EL (cell line): ENCODE data around the gene CHD2.

Experiments used
- DNase-seq: peaks from one replicate; pipeline ENCODE4 v3.0.0-alpha.2; 2016

Gene CHD2

GRCh38 chr15:92963794-92964193, 63.7 kb downstream of the CHD2 start:
- no peak for DNase-seq

- DNase-seq: peak; percentile 2
Observed at GRCh38 chr15:92968926-92969651, 69.0 kb downstream of the CHD2 start.

DNA sequence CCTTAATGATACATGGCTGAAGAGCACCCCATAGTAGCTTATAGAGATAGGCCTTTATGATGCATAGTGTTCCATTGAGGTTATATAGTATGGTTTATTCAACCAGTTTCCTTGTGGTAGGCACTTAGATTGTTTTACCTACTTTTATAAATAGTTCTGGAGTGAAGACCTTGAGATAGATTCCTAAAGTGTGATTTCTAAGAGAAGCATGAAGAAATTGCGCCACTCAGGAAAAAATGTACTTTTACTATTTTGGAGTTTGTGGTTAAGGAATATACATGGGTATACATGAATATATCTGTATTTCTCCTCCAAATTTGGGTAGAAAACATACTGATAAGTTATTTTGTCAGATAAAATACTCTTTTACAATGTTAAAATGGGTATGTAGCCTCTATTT, 70.5 kb downstream of the CHD2 start:
- DNase-seq: peak; percentile 7

DNA sequence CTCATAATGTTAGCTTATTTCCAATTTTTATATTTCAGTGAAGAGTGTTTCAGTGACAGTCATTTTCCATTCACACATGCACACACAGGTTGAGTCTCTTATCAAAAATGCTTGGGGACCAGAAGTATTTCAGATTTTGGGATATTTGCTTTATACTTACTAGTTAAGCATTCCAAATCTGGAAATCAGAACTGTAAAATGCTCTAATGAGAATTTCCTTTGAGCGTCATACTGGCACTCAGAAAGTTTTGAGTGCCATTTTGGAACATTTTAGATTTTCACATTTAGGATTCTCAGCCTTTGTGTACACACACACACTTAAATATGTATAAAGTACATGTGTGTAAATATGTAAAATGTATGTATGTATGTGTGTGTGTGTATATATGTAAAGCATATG, 71.0 kb downstream of the CHD2 start:
- DNase-seq: no peak

- DNase-seq: no peak
Observed at GRCh38 chr15:92971713-92972112, 71.6 kb downstream of the CHD2 start.

- DNase-seq: no peak
Observed at GRCh38 chr15:92974183-92974915, 74.2 kb downstream of the CHD2 start.

DNA sequence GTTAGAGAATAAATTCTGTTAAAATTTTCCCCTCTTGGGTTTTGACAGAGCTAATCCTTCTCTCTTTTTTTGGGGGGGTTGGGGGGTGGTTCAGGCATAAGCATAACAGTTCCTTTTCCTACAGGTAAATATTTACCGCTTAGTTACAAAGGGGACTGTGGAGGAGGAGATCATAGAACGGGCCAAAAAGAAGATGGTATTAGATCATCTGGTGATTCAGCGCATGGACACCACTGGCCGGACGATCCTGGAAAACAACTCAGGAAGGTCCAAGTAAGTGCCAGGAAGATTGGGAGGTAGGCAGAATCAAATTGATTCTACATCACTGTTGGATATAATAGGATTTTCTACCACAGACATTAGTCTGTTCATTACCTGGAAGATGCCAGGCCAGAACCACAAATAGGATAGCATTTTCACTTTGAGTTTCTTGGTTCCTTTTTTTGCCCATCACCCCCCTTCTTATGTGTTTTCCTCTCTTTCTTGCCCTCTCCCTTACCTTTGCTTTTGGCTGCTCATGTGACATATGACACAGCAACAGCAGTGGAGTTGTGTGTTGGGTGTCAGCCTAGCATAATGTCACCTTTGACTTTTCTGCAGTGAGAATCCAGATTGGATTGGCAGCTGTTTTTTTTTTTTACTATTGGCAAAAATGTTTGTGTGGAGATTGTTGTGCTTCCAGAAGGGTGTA, 79.0 kb downstream of the CHD2 start:
- no peak for DNase-seq

DNA sequence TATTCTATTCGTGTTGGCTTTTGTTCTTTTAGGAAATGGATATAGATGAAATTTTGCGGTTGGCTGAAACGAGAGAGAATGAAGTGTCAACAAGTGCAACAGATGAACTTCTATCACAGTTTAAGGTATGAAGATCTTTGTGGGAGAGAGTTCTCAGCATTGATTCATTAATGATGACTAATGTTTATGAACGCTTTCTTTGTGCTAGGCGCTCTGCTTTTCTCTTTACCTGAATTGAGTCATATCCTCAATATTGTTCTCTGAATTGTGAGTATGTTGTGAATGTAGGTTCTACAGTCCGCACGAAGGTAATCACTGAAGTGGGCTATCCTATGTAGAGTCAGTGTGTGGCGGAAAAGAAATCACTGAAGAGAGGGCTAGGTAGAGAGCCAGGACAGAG, 81.2 kb downstream of the CHD2 start:
- no peak for DNase-seq

DNA sequence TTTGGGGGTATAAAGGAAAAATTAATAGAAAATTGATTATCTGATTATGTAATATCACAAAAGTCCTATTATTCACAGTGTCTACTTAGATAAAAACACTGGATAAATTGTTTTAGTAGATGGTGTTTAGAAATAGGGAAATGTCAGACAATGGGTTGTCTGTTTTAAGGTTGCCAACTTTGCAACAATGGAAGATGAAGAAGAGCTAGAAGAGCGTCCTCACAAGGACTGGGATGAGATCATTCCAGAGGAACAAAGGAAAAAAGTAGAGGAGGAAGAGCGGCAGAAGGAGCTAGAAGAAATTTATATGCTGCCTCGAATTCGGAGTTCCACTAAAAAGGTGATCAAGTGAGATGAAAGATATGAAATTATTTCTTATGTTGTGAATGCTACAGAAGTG, 84.0 kb downstream of the CHD2 start:
- no peak for DNase-seq

GRCh38 chr15:92989470-92989869, 89.3 kb downstream of the CHD2 start:
- DNase-seq: no peak

GRCh38 chr15:92990031-92990430, 89.9 kb downstream of the CHD2 start:
- DNase-seq: no peak

DNA sequence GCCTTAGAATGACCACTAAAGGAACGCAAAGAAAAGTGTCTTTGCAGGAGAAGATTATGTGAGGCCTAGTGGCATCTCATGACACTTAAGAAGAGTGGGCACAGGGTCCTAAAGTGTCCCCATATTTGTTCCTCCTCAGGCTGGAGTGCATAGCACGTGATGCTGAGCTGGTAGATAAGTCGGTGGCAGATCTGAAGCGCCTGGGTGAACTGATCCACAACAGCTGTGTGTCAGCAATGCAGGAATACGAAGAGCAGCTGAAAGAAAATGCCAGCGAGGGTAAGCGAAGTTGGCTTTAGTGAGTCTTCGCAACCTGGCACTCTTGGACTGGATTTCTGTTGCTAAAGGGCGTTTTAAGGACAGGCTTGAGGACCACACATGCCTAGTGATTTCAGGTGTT, 92.6 kb downstream of the CHD2 start:
- no peak for DNase-seq

DNA sequence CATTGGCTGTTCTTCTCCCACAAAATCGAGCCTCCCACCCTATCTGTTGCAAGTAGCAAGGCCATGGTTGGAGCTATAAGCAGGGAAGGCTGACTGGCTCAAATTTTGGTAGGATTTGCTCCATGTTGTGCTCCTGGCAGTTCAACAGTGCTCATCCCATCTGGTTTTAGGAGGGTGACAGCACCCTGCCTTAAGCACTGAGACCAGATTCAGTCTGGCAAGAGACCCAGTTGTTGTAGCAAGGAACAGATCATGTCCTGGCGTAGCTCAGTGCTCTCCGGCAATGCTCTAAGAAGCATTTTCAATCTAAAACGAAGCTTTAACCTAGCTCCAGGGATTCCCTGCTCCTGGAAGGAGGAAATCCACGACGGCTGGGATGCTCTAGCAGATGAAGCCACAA, 97.7 kb downstream of the CHD2 start:
- no peak for DNase-seq

- no peak for DNase-seq
Observed at GRCh38 chr15:93001156-93001555, 101.0 kb downstream of the CHD2 start.

GRCh38 chr15:93001881-93002280, 101.8 kb downstream of the CHD2 start:
- DNase-seq: no peak

GRCh38 chr15:93005133-93005532, 105.0 kb downstream of the CHD2 start:
- no peak for DNase-seq

GRCh38 chr15:93007994-93008393, 107.9 kb downstream of the CHD2 start:
- DNase-seq: no peak

DNA sequence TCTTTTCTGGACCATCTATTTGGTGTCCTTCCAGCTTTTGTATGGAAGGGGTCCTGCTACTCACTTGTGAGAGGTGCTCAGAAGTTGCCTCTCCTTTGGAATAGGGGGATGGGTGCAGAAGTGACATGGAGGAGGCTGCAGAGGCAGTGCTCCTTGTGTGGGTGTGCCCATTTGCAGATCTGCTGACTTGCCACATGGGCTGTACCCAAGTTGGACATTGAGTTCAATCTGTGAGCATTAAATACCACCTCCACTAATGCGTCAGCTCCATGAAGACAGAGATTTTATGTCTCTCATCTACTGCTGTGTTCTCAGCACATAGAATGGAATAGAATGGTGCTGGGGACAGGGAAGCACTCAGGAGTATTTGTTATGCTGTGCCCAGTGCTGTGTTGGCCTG, 112.7 kb downstream of the CHD2 start:
- DNase-seq: no peak

DNA sequence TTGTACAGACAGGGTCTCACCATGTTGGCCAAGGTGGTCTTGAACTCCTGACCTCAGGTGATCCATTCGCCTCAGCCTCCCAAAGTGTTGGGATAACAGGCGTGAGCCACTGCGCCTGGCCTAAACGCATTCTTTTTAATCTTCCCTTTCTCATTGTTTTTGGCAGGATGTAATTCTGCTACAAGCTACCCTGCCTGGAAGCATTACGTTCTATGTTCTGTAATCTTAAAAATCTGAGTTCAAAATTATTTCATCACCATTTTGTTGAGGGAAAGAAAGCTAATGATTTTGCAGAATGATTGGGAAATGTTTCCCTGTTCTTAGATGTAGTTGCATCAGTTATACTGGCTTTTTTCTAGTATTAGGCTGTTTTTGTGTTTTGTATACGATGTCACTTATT, 117.4 kb downstream of the CHD2 start:
- DNase-seq: no peak

DNA sequence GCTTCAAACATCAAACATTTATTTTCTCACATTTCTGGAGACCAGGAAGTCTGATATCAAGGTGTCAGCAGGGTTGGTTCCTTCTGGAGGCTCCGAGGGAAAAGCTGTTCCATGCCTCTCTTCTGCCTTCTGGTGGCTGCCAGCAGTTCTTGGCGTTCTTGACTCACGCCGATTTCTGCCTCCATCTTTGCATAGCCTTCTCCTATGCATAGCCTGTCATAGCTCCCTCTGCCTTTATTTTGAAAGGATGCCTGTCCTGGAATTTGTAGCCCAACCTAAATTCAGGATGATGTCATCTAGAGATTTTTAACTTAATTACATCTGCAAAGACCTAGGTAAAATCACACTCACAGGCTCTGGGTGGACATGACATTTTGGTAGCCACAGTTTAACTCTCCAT, 118.5 kb downstream of the CHD2 start:
- no peak for DNase-seq

DNA sequence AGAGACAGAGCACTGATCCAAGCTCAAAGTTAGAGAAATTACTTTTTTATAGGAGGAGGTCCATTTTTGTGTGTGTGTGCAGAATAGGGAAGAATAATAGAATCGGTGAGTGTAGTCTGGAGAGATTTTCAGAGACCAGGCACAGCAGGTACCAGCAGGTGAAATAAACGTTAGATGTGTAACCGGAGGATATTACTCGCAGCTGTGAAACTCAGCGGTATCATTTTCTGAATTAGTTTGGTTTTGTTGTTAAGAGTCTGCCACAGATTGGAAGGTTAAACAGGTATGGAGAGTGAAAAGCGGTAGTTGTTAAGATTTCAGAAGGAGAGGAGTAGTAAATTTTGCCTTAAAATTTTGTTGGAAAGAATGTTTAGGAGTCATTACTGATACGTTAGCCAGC, 119.0 kb downstream of the CHD2 start:
- no peak for DNase-seq

- no peak for DNase-seq
Observed at GRCh38 chr15:93019971-93020370, 119.8 kb downstream of the CHD2 start.

DNA sequence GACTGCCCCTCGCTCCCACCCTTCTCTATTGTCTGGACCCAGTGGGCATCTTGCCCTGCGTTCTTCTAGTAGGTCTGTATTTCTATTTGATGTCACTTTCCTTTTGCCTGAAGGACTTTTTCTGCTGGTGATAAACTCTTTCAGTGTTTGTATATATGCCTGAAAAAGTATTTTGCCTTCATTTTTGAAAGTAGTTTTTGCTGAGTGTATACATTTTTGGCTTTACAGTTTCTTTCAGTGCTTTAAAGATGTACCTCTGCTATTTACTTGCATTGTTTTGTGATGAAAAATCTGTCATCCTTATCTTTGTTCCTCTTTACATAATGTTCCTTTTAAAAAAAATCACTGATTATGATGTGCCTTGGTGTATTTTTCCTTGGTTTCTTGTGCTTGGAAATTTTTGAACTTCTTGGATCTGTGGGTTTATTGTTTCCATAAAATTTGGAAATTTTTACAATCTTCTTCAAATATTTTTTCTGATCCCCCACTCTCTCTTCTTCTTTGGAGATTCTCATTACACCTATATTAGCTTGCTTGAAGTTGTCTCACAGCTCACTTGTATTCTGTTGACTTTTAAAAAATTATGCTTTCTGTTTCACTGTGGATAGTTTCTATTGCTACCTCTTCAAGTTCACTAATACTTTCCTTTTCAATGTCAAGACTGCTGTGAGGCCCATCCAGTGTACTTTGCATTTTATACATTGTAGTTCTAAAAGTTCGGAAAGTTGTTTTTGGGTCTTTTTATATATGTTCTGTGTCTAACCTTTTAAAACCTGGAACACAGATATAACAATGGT, 121.0 kb downstream of the CHD2 start:
- no peak for DNase-seq
